Uterus (tissue), 4 donors: ENCODE data around the gene CNTN1. TPM values are rescaled to one million over a fixed set of nuclear protein-coding genes. Genes with fewer than 3 reads are reported as not detected.

Source experiments
- DNase-seq, 2 donors: peaks; one replicate each; pipeline ENCODE4 v3.0.0-alpha.2; 2019 to 2020
- H3K27ac ChIP-seq, 2 donors: fragments of 200-600 bp; sonication (generic); 1 replicate in 1 of 2; 2 replicates in 1 of 2; pipeline ENCODE4 v1.5.1; 2016 to 2018
- H3K27me3 ChIP-seq, 2 donors: fragments of 200-600 bp; sonication (generic); one replicate each; pipeline ENCODE4 v1.5.1; 2018 to 2019; ENCODE audit warnings: control low read depth in 1 of 2
- H3K36me3 ChIP-seq, 2 donors: fragments of 200-600 bp; sonication (generic); one replicate each; pipeline ENCODE4 v1.5.1; 2019; ENCODE audit warnings: control low read depth in 1 of 2
- H3K4me1 ChIP-seq, 2 donors: fragments of 200-600 bp; sonication (generic); one replicate each; pipeline ENCODE4 v1.5.1; 2018 to 2019; ENCODE audit warnings: control low read depth in 1 of 2
- H3K4me3 ChIP-seq, 2 donors: fragments of 200-600 bp; sonication (generic); 1 replicate in 1 of 2; 2 replicates in 1 of 2; pipeline ENCODE4 v1.5.1; 2018 to 2019; ENCODE audit warnings: mild to moderate bottlenecking in 1 of 2
- H3K9me3 ChIP-seq, 2 donors: fragments of 200-600 bp; sonication (generic); one replicate each; pipeline ENCODE4 v1.5.1; 2019; ENCODE audit warnings: control low read depth in 1 of 2
- POLR2A ChIP-seq, 2 donors: fragments of 450-650 bp; IDR thresholded peaks; one replicate each; pipeline ENCODE4 v1.6.1; 2016; ENCODE audit warnings: antibody characterized with exemption in 2 of 2, mild to moderate bottlenecking in 1 of 2, moderate library complexity in 1 of 2
- intact Hi-C: fragments of 100-400 bp; cut with DNase I; formaldehyde crosslinking; loops from one replicate; pipeline ENCODE4 v1.15.1; 2023; ENCODE audit warnings: low total_unique reads
- total RNA-seq, 4 donors: library from RNA; depleted of rRNA in 3 of 4; stranded (reverse); fragments of >200 nt in 3 of 4; gene quantifications; one replicate each; pipeline versions ENCODE4 v1.1.0 to v1.2.4, GENCODE V29; 2014 to 2023
- TF ChIP-seq, protein P1 (sequence below), 4 experiments: fragments of 200-600 bp in 2 of 4; fragments of 450-650 bp in 2 of 4; sonication (generic) in 2 of 4; IDR thresholded peaks; one replicate each; pipeline ENCODE4 v1.5.1; 2016 to 2019; ENCODE audit warnings: antibody characterized with exemption in 4 of 4, mild to moderate bottlenecking in 2 of 4, moderate library complexity in 1 of 4
- donor health status: DM: yes; HTN: yes; CAD: no.

The CNTN1 gene
- total RNA-seq, 4 donors from 2014 or later: 1.5 to 124 (median 11.0) TPM

DNA sequence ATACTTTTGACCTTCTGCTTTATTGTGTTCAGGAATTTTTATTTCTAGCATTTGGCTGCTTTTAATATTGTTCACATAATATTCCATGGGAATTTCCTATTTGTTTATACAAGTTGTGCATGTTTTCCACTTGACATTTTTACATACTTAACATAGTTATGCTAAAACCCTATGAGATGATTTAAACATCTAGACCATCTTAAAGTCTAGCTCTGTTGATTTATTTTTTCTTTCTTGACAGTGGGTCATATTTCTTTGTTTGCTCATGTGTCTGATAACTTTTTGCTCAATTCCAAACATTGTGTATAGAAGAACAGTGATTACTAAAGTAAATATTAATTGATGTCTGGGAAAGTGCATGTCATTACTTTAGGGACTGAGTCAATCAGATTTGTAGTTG lies 293.8 kb downstream of the CNTN1 start:
- intact Hi-C loops: no loop called here
- no peaks in the 10 kb centered on the region for H3K27me3 ChIP-seq
- H3K36me3 ChIP-seq: no peaks in the 10 kb centered on the region
- TF ChIP-seq POLR2A (IDR thresholded peaks at IDR 0.05): no peak
- TF ChIP-seq, protein P1, sequence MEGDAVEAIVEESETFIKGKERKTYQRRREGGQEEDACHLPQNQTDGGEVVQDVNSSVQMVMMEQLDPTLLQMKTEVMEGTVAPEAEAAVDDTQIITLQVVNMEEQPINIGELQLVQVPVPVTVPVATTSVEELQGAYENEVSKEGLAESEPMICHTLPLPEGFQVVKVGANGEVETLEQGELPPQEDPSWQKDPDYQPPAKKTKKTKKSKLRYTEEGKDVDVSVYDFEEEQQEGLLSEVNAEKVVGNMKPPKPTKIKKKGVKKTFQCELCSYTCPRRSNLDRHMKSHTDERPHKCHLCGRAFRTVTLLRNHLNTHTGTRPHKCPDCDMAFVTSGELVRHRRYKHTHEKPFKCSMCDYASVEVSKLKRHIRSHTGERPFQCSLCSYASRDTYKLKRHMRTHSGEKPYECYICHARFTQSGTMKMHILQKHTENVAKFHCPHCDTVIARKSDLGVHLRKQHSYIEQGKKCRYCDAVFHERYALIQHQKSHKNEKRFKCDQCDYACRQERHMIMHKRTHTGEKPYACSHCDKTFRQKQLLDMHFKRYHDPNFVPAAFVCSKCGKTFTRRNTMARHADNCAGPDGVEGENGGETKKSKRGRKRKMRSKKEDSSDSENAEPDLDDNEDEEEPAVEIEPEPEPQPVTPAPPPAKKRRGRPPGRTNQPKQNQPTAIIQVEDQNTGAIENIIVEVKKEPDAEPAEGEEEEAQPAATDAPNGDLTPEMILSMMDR (IDR thresholded peaks at IDR 0.05): no peak
- no peak for DNase-seq
- H3K27ac ChIP-seq: no peak overlapping the region
- no peak overlapping the region for H3K4me3 ChIP-seq
- no peaks in the 10 kb centered on the region for H3K9me3 ChIP-seq
- H3K4me1 ChIP-seq: no peaks in the 10 kb centered on the region

DNA sequence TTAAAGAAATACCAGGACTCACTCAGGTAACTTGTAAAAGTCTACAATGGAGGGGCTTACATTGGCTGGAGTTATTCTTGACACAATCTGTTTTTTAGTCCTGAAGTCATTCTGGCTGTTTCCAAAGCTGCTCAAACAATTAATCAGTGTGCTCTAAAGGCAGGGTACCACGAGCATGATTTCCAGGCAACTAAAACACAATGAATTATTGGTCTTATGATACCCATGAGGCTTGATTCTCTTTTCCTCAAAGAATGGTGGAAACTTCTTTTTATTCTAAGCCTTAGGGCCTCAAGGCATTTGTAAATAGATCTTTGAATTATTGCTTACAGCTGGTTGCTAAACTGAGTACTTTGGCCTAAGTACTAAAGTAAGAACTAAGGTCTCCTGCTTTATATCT lies 296.1 kb downstream of the CNTN1 start:
- no peaks in the 10 kb centered on the region for H3K27me3 ChIP-seq
- H3K36me3 ChIP-seq: no peaks in the 10 kb centered on the region
- no peaks in the 10 kb centered on the region for H3K4me1 ChIP-seq
- intact Hi-C loops: no loop called here
- H3K4me3 ChIP-seq: no peak overlapping the region
- peak overlapping the region in 1 of 2 donors; percentile 35 for H3K27ac ChIP-seq
- TF ChIP-seq, protein P1 (IDR thresholded peaks at IDR 0.05): no peak
- no peak for TF ChIP-seq POLR2A (IDR thresholded peaks at IDR 0.05)
- DNase-seq: no peak
- no peaks in the 10 kb centered on the region for H3K9me3 ChIP-seq

GRCh38 chr12:40988824-40989223 lies 296.6 kb downstream of the CNTN1 start:
- H3K27me3 ChIP-seq: no peaks in the 10 kb centered on the region
- H3K27ac ChIP-seq: peak overlapping the region in 1 of 2 donors; percentile 35
- intact Hi-C loops: no loop called here

GRCh38 chr12:40989785-40990184 lies 297.5 kb downstream of the CNTN1 start:
- DNase-seq: no peak
- H3K36me3 ChIP-seq: no peaks in the 10 kb centered on the region
- TF ChIP-seq, protein P1 (IDR thresholded peaks at IDR 0.05): no peak
- no peak for TF ChIP-seq POLR2A (IDR thresholded peaks at IDR 0.05)
- H3K27me3 ChIP-seq: no peaks in the 10 kb centered on the region
- H3K9me3 ChIP-seq: no peaks in the 10 kb centered on the region
- H3K27ac ChIP-seq: peak overlapping the region in 1 of 2 donors; percentile 42
- no peaks in the 10 kb centered on the region for H3K4me1 ChIP-seq
- no peak overlapping the region for H3K4me3 ChIP-seq
- intact Hi-C loops: no loop called here

More at GRCh38 chr12:40988824-40989223, 296.6 kb downstream of the CNTN1 start:
- no peaks in the 10 kb centered on the region for H3K36me3 ChIP-seq
- no peak for DNase-seq
- H3K4me1 ChIP-seq: no peaks in the 10 kb centered on the region
- H3K4me3 ChIP-seq: no peak overlapping the region
- H3K9me3 ChIP-seq: no peaks in the 10 kb centered on the region
- TF ChIP-seq, protein P1 (IDR thresholded peaks at IDR 0.05): no peak
- TF ChIP-seq POLR2A (IDR thresholded peaks at IDR 0.05): no peak

DNA sequence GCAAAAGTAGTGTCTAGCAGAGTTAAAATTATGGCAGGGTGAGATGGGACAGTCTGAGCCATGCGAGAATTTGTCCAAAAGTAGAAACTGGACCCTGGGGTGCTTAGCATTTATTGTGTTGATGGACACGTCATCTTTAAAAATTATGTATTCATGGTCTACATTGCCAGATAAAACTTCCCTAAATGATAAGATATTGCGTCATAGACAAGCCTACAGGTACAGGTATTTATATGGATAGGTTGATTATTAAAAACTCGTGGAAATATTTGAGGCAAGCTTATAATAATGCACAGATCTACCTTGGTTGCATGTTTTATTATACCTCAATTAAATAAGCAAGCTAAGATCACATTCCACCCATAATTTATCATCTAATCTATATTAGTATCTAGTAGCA lies 299.9 kb downstream of the CNTN1 start:
- TF ChIP-seq POLR2A (IDR thresholded peaks at IDR 0.05): no peak
- TF ChIP-seq, protein P1 (IDR thresholded peaks at IDR 0.05): no peak
- intact Hi-C loops: no loop called here
- H3K27me3 ChIP-seq: no peaks in the 10 kb centered on the region

More for the DNA sequence above, 299.9 kb downstream of the CNTN1 start:
- DNase-seq: no peak
- H3K36me3 ChIP-seq: no peaks in the 10 kb centered on the region
- H3K27ac ChIP-seq: no peak overlapping the region
- no peak overlapping the region for H3K4me3 ChIP-seq
- no peaks in the 10 kb centered on the region for H3K9me3 ChIP-seq
- no peaks in the 10 kb centered on the region for H3K4me1 ChIP-seq
